HEK293 (cell line): ENCODE results near the gene ZNF521.

Source experiments
- KLF8 ChIP-seq: fragments of 450-650 bp; formaldehyde crosslinking; IDR thresholded peaks from 2 replicates; pipeline ENCODE4 v1.5.1; 2016; ENCODE audit warnings: missing biosample characterization, missing genetic modification characterization
- MYNN ChIP-seq: fragments of 450-650 bp; formaldehyde crosslinking; IDR thresholded peaks from 2 replicates; pipeline ENCODE4 v1.5.1; 2016; ENCODE audit warnings: missing biosample characterization, missing genetic modification characterization, borderline replicate concordance
- YY1 ChIP-seq: fragments of 450-650 bp; formaldehyde crosslinking; IDR thresholded peaks from 2 replicates; pipeline ENCODE4 v1.5.1; 2018; ENCODE audit warnings: missing biosample characterization, missing genetic modification characterization
- ZBTB1 ChIP-seq: fragments of 450-650 bp; formaldehyde crosslinking; IDR thresholded peaks from 2 replicates; pipeline ENCODE4 v1.5.1; 2016; ENCODE audit warnings: missing biosample characterization, missing genetic modification characterization
- ZNF121 ChIP-seq: fragments of 450-650 bp; formaldehyde crosslinking; IDR thresholded peaks from 2 replicates; pipeline ENCODE4 v1.5.1; 2016; ENCODE audit warnings: missing biosample characterization, missing genetic modification characterization
- ZNF175 ChIP-seq: fragments of 450-650 bp; formaldehyde crosslinking; IDR thresholded peaks from 2 replicates; pipeline ENCODE4 v1.5.1; 2016; ENCODE audit warnings: missing biosample characterization, missing genetic modification characterization
- ZNF324 ChIP-seq: fragments of 450-650 bp; formaldehyde crosslinking; IDR thresholded peaks from 2 replicates; pipeline ENCODE4 v1.5.1; 2016; ENCODE audit warnings: missing biosample characterization, missing genetic modification characterization
- ZNF341 ChIP-seq: fragments of 450-650 bp; formaldehyde crosslinking; IDR thresholded peaks from 2 replicates; pipeline ENCODE4; 2016; ENCODE audit warnings: low read depth, missing biosample characterization, missing genetic modification characterization
- ZNF366 ChIP-seq: fragments of 450-650 bp; formaldehyde crosslinking; conservative IDR thresholded peaks from 2 replicates; pipeline ENCODE4 v1.5.1; 2016; ENCODE audit warnings: missing biosample characterization, missing genetic modification characterization
- ZNF558 ChIP-seq: fragments of 450-650 bp; formaldehyde crosslinking; IDR thresholded peaks from 2 replicates; pipeline ENCODE4 v1.5.1; 2016; ENCODE audit warnings: missing biosample characterization, missing genetic modification characterization
- TF ChIP-seq, protein P1 (sequence below): fragments of 450-650 bp; formaldehyde crosslinking; IDR thresholded peaks from 2 replicates; pipeline ENCODE4 v1.5.1; 2016; ENCODE audit warnings: missing biosample characterization, missing genetic modification characterization
- TF ChIP-seq, protein P2 (sequence below): fragments of 450-650 bp; formaldehyde crosslinking; IDR thresholded peaks from 2 replicates; pipeline ENCODE4 v1.5.1; 2017; ENCODE audit warnings: missing biosample characterization, missing genetic modification characterization

- no peak for TF ChIP-seq ZNF324
- TF ChIP-seq ZNF366 = no peak
- TF ChIP-seq, protein P1, sequence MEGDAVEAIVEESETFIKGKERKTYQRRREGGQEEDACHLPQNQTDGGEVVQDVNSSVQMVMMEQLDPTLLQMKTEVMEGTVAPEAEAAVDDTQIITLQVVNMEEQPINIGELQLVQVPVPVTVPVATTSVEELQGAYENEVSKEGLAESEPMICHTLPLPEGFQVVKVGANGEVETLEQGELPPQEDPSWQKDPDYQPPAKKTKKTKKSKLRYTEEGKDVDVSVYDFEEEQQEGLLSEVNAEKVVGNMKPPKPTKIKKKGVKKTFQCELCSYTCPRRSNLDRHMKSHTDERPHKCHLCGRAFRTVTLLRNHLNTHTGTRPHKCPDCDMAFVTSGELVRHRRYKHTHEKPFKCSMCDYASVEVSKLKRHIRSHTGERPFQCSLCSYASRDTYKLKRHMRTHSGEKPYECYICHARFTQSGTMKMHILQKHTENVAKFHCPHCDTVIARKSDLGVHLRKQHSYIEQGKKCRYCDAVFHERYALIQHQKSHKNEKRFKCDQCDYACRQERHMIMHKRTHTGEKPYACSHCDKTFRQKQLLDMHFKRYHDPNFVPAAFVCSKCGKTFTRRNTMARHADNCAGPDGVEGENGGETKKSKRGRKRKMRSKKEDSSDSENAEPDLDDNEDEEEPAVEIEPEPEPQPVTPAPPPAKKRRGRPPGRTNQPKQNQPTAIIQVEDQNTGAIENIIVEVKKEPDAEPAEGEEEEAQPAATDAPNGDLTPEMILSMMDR = no peak
- no peak for TF ChIP-seq ZNF175 (tag by site-specific recombination)
- no peak for TF ChIP-seq MYNN (tag by site-specific recombination)
- no peak for TF ChIP-seq KLF8
- no peak for TF ChIP-seq ZNF341 (tag by site-specific recombination)
- no peak for TF ChIP-seq ZNF121 (tag by site-specific recombination)
- TF ChIP-seq, protein P2, sequence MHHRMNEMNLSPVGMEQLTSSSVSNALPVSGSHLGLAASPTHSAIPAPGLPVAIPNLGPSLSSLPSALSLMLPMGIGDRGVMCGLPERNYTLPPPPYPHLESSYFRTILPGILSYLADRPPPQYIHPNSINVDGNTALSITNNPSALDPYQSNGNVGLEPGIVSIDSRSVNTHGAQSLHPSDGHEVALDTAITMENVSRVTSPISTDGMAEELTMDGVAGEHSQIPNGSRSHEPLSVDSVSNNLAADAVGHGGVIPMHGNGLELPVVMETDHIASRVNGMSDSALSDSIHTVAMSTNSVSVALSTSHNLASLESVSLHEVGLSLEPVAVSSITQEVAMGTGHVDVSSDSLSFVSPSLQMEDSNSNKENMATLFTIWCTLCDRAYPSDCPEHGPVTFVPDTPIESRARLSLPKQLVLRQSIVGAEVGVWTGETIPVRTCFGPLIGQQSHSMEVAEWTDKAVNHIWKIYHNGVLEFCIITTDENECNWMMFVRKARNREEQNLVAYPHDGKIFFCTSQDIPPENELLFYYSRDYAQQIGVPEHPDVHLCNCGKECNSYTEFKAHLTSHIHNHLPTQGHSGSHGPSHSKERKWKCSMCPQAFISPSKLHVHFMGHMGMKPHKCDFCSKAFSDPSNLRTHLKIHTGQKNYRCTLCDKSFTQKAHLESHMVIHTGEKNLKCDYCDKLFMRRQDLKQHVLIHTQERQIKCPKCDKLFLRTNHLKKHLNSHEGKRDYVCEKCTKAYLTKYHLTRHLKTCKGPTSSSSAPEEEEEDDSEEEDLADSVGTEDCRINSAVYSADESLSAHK (tag by site-specific recombination) = no peak
- no peak for TF ChIP-seq ZBTB1 (tag by site-specific recombination)
- no peak for TF ChIP-seq YY1 (tag by site-specific recombination)
- TF ChIP-seq ZNF558 = no peak
Measured at GRCh38 chr18:25176518-25177042, 175.4 kb downstream of the ZNF521 start.
